K562 (cell line): Measurements from ENCODE around the gene ATL2. TPM values are rescaled to one million over a fixed set of nuclear protein-coding genes. Genes with fewer than 3 reads are reported as not detected.

ENCODE experiments used
- CCAR2 ChIP-seq: fragments of 200-400 bp; formaldehyde crosslinking; IDR thresholded peaks from 2 replicates; pipeline ENCODE4 v1.6.1; 2017; ENCODE audit warnings: mild to moderate bottlenecking, low read depth, low read length
- CTCFL ChIP-seq: IDR thresholded peaks from 2 replicates; pipeline ENCODE4 v1.6.1; 2011; ENCODE audit warnings: borderline replicate concordance, low read depth, mild to moderate bottlenecking, moderate library complexity, low read length; ENCODE audit not compliant: insufficient read depth, poor library complexity, severe bottlenecking
- DPF2 ChIP-seq: fragments of 450-650 bp; IDR thresholded peaks from 2 replicates; pipeline ENCODE4 v1.6.1; 2016
- FOSL1 ChIP-seq: fragments of 200-800 bp; sonication (Bioruptor generic); conservative IDR thresholded peaks from 2 replicates; pipeline ENCODE4 v1.6.1; 2016; ENCODE audit warnings: missing genetic modification characterization, missing compliant biosample characterization
- FOXA1 ChIP-seq: fragments of 450-650 bp; IDR thresholded peaks from 2 replicates; pipeline ENCODE4 v1.6.1; 2016; ENCODE audit warnings: mild to moderate bottlenecking, borderline replicate concordance
- FOXP1 ChIP-seq: sonication (generic); formaldehyde crosslinking; IDR thresholded peaks from 2 replicates; pipeline ENCODE4 v1.8.0; 2022; ENCODE audit warnings: mild to moderate bottlenecking, missing genetic modification reagents
- SNIP1 ChIP-seq: fragments of 450-650 bp; IDR thresholded peaks from 2 replicates; pipeline ENCODE4 v1.7.1; 2017; ENCODE audit warnings: low read depth, mild to moderate bottlenecking
- ZBTB40 ChIP-seq, 2 experiments: fragments of 450-650 bp in 1 of 2; sonication (generic) in 1 of 2; formaldehyde crosslinking in 1 of 2; IDR thresholded peaks; 2 replicates each; pipeline versions ENCODE4 v1.7.1 to v1.9.0; 2016 to 2022; ENCODE audit warnings: inconsistent platforms in 1 of 2, mild to moderate bottlenecking in 1 of 2, missing genetic modification reagents in 1 of 2
- polyA plus RNA-seq, 8 experiments: library from polyadenylated mRNA; depleted of rRNA in 4 of 8; stranded (reverse) in 5 of 8; unstranded in 3 of 8; fragments of >200 nt; fragmentation: Nextera tagmentation in 2 of 8; fragmentation: Illumina TruSeq in 1 of 8; extraction: Ambion mirVana in 2 of 8; extraction: Trizol in 1 of 8; gene quantifications; 2 replicates each; pipeline versions ENCODE4 v1.2.1 to v1.2.3, GENCODE V29; 2011 to 2014; ENCODE audit warnings: inconsistent platforms in 1 of 8, missing spikeins in 1 of 8
- total RNA-seq, 7 experiments: library from RNA; depleted of rRNA in 6 of 7; stranded (reverse); fragments of >200 nt in 6 of 7; fragmentation: Illumina TruSeq in 2 of 7; extraction: Trizol in 2 of 7; gene quantifications; 2 replicates each; pipeline versions ENCODE4 v1.2.1 to v1.2.3, GENCODE V29; 2011 to 2021; ENCODE audit warnings: low replicate concordance in 1 of 7
- TF ChIP-seq, protein P1 (sequence below): fragments of 250-450 bp; sonication (Bioruptor Pico); IDR thresholded peaks from 2 replicates; pipeline ENCODE4 v1.9.0; 2021; ENCODE audit warnings: mild to moderate bottlenecking, inconsistent platforms

The ATL2 gene
- total and polyA plus RNA-seq, 9 of the 15 experiments (the other 6 are each of a cell fraction or from before 2014, with no cell fraction given), result 12.0 to 80.8 (median 70.2) TPM

DNA sequence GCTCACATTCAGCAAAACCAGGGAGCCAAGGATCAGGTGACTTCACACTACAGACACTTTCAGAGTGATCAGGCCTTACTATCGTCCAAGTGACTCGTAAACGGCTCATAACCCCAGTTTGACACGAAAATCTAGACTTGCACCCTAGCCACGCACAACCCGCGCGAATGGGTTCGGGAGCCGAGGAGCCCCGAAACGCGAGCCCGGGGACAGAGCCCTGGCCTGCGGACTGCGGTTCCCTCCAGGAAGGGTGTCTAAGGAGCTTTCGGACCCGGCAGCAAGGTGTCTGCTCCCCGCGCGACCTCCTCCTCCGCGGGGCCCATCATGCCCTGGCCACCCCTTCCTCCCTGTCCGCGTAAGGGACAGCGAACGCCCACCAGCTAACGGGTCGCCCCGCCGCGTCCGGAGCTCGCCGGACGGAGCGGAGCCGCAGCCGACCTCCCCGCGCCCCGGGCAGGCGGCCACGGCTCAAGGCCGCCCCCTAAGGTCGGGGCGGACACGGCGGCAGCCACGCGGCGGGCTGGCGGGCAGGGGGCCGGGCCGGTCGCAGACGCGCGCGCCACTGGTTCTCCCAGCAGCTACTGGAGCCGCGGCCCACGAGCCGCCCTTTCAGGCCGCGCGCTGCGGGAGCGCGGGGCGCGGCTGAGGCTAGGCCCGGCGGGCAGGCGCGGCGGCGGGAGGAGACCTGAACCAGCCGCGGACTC lies 575 bp downstream of the ATL2 start (continued):
- TF ChIP-seq FOXP1 (no peak), SNIP1 (peak; percentile 86; the same call in 1 of the 2 replicates), FOSL1 (tag) (peak; percentile 35), ZBTB40 (IDR thresholded peaks at IDR 0.05) (no peak), ZBTB40 (CRISPR knock-in tag; IDR thresholded peaks at IDR 0.05) (no peak), CCAR2 (no peak), CTCFL (no peak), FOXA1 (no peak), DPF2 (0 out of 2 replicates have a peak, but pooled peaks have one; percentile 2)
- TF ChIP-seq, protein P1, sequence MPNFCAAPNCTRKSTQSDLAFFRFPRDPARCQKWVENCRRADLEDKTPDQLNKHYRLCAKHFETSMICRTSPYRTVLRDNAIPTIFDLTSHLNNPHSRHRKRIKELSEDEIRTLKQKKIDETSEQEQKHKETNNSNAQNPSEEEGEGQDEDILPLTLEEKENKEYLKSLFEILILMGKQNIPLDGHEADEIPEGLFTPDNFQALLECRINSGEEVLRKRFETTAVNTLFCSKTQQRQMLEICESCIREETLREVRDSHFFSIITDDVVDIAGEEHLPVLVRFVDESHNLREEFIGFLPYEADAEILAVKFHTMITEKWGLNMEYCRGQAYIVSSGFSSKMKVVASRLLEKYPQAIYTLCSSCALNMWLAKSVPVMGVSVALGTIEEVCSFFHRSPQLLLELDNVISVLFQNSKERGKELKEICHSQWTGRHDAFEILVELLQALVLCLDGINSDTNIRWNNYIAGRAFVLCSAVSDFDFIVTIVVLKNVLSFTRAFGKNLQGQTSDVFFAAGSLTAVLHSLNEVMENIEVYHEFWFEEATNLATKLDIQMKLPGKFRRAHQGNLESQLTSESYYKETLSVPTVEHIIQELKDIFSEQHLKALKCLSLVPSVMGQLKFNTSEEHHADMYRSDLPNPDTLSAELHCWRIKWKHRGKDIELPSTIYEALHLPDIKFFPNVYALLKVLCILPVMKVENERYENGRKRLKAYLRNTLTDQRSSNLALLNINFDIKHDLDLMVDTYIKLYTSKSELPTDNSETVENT (CRISPR knock-in tag), result no peak
